Bronchial epithelial cell (primary cell): Measurements from ENCODE around the gene NUAK2. TPM values are rescaled to one million over a fixed set of nuclear protein-coding genes. Genes with fewer than 3 reads are reported as not detected.

Experiments
- DNase-seq: peaks from one replicate; pipeline ENCODE4 v3.0.0-alpha.2; 2010; ENCODE audit warnings: low read depth
- FAIRE-seq: peaks from 2 replicates; lab custom pipeline; 2011; peaks lifted over from hg19 to GRCh38; lab: Jason Lieb, UNC
- H3K27me3 ChIP-seq: 2 replicates; pipeline ENCODE4 v1.5.1; 2011; ENCODE audit warnings: low read length; ENCODE audit not compliant: control insufficient read depth, insufficient read depth
- H3K36me3 ChIP-seq: 2 replicates; pipeline ENCODE4 v1.5.1; 2011; ENCODE audit warnings: low read length; ENCODE audit not compliant: control insufficient read depth, insufficient read depth
- H3K4me3 ChIP-seq: 2 replicates; pipeline ENCODE4 v1.5.1; 2011; ENCODE audit warnings: mild to moderate bottlenecking, low read depth, low read length, control low read depth
- total RNA-seq: library from RNA; depleted of rRNA; stranded (reverse); fragments of >200 nt; gene quantifications from 2 replicates; pipeline ENCODE4 v1.2.1, GENCODE V29; 2014
- TF ChIP-seq, protein P1 (sequence below): IDR thresholded peaks from 2 replicates; pipeline ENCODE4 v1.5.1; 2011; ENCODE audit warnings: mild to moderate bottlenecking, moderate library complexity, low read length, control low read depth, inconsistent platforms; ENCODE audit not compliant: insufficient read depth, severe bottlenecking

The NUAK2 gene
- total RNA-seq, 1 donor from 2014 or later: 3.9 TPM

DNA sequence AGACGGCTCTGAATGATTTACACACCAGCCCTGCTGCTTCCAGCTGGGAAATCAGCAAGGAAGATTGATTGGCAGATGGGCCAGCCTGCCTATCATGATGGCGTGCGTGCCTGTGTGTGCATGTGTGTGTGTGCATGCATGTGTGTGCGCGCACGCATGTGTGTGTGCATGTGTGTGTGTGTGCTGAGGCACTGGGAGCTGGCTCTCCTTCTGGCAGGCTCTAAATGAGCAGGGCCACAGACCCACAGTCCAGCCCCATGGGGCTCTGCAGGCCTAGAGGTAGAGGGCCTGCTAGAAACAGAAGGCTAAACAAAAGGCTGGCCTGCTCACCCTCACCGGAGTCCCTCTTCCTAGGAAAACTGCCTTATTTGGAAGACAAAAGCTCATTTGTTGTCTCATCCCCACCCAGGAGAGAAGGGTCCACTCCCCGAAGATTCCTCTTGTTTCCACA lies 29.2 kb upstream of the NUAK2 start:
- no peak for FAIRE-seq
- Histone ChIP-seq H3K36me3 (no peaks in the 10 kb centered on the region), H3K27me3 (no peaks in the 10 kb centered on the region), H3K4me3 (no peak overlapping the region)
- TF ChIP-seq, protein P1, sequence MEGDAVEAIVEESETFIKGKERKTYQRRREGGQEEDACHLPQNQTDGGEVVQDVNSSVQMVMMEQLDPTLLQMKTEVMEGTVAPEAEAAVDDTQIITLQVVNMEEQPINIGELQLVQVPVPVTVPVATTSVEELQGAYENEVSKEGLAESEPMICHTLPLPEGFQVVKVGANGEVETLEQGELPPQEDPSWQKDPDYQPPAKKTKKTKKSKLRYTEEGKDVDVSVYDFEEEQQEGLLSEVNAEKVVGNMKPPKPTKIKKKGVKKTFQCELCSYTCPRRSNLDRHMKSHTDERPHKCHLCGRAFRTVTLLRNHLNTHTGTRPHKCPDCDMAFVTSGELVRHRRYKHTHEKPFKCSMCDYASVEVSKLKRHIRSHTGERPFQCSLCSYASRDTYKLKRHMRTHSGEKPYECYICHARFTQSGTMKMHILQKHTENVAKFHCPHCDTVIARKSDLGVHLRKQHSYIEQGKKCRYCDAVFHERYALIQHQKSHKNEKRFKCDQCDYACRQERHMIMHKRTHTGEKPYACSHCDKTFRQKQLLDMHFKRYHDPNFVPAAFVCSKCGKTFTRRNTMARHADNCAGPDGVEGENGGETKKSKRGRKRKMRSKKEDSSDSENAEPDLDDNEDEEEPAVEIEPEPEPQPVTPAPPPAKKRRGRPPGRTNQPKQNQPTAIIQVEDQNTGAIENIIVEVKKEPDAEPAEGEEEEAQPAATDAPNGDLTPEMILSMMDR: no peak
- no peak for DNase-seq

DNA sequence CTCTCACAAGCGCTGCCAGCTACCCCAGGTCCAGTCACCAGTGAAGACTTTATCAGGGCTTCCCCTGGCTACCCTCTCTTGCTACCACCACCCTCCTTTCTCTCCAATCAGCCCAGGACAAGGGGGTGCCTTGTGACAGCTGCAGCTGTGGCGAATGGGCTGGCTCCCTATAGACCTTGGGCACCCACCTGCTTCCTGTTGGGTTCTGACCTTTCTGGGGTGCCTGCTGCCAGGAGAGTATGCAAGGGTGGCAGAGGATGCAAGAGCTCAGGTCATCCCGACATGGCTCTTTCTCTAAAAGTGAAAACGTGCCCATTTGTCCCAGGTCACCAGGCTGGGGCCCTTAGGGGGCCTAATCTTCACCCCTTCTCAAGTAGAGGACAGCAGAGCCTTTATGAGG lies 28.6 kb upstream of the NUAK2 start:
- H3K36me3 ChIP-seq: no peaks in the 10 kb centered on the region
- H3K4me3 ChIP-seq: no peak overlapping the region
- no peak for DNase-seq
- H3K27me3 ChIP-seq: no peaks in the 10 kb centered on the region
- no peak for FAIRE-seq
- TF ChIP-seq, protein P1: no peak

DNA sequence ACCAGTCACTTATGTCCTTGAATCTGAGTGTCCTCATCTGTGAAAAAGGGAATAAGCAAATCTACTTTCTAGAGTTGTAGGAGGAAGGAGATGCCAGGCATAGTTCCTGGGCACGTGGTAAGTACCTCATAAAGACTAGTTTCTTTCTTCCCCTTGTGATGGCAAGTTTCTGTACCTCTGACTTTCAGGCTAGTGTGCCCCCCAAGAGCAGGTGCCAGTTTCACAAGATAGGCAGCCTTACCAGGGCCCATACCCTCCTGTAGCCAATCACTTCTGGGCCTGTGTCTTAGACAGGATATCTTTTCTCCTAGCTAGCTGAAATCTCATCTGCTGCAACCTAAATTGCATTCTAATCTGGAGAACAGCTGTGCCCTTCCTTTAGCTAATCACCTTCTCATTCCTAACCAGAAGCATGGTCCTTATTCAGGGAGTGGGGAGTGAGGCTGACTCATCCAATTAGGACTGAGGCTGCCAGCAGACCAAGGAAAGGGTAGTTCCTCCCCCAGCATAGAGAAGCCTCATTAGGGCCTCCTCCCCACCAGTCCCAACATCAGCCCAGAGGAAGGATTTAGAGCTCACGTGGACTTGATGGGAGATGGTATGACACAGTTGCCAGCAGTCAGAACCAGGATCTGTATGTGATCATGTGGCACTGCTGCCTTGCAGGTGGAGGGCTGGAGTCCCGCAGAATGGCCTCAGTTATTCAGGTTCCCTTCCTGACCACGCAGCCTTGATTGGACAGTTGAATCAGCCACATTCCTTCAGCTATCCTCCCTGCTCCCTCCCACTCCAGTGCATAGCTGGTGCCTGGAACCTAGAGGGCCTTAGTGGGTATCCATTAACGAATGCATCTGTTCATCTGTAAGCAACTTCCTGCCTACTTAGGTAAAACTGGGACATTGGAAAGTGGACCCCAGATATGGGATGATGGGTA lies 27.3 kb upstream of the NUAK2 start:
- TF ChIP-seq, protein P1: no peak
- no peaks in the 10 kb centered on the region for H3K36me3 ChIP-seq
- no peak overlapping the region for H3K4me3 ChIP-seq
- DNase-seq (no peak), FAIRE-seq (no peak)
- H3K27me3 ChIP-seq: peaks cover 4% of the 10 kb centered on the region

DNA sequence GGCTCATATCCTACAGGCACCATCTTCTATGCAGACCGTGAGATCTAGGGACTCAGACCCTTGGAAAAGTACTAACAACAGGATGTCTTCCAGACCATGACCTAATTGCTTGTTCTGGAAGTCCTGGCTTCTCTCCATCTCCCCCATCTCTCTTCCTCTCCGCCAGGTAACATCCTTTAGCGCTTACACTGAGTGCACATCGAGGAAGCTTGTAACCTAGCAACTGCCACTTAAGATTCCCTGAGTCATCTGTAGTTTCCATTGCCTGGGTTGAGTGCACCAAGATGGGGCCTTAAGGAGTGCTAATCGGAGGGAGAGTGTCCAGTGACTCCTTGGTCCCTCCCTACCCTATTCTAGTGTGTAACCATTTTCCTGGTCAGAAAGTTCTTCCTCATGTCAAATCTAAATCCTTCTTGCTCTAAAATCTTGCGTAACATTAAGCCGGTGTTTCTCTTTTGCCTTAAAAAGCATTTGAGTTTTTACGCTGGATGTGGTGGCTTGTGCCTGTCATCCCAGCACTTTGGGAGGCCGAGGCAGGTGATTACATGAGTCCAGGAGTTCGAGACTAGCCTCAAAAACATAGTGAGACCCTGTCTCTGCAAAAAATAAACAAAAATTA lies 25.5 kb upstream of the NUAK2 start:
- TF ChIP-seq, protein P1: no peak
- FAIRE-seq (no peak), DNase-seq (peak; percentile 92)
- no peak overlapping the region for H3K4me3 ChIP-seq
- H3K36me3 ChIP-seq: no peaks in the 10 kb centered on the region
- peaks cover 9% of the 10 kb centered on the region for H3K27me3 ChIP-seq

DNA sequence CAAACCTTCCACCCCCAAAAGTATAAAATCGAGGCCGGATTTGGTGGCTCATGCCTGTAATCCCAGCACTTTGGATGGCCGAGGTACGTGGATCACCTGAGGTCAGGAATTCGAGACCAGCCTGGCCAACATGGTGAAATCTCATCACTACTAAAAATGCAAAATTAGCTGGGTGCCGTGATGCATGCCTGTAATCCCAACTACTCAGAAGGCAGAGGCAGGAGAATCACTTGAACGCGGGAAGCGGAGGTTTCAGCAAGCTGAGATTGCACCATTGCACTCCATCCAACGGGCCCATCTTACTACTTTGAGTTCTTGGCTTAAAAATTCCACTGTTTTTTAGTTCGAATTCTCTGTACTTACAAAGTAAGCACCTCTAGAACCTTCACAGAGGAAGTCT lies 24.2 kb upstream of the NUAK2 start:
- Histone ChIP-seq H3K4me3 (no peak overlapping the region), H3K36me3 (no peaks in the 10 kb centered on the region), H3K27me3 (peaks cover 9% of the 10 kb centered on the region)
- TF ChIP-seq, protein P1: no peak
- FAIRE-seq (no peak), DNase-seq (no peak)
